Fibroblast of skin of right quadriceps (primary cell): ENCODE results near the gene GSC2.

Source experiments
- DNase-seq: peaks from one replicate; pipeline ENCODE4 v3.0.0-alpha.2; 2013

GSC2 gene

GRCh38 chr22:19149991-19150390 is at the start of gene GSC2:
Gene GSC2, minus strand, starts transcription at chr22:19150292. Its CDS starts 9 bp downstream, at chr22:19150283.
- no peak for DNase-seq

- DNase-seq, result no peak
Observed at GRCh38 chr22:19199479-19199878, 49.4 kb upstream of the GSC2 start.

- no peak for DNase-seq
Observed at GRCh38 chr22:19197997-19198865, 48.1 kb upstream of the GSC2 start.

- no peak for DNase-seq
Observed at GRCh38 chr22:19196841-19197612, 46.9 kb upstream of the GSC2 start.

- DNase-seq, result no peak
Observed at GRCh38 chr22:19195796-19196731, 46.0 kb upstream of the GSC2 start.

- DNase-seq, result no peak
Observed at GRCh38 chr22:19194766-19195536, 44.9 kb upstream of the GSC2 start.

GRCh38 chr22:19193879-19194278 is 43.8 kb upstream of the GSC2 start:
- no peak for DNase-seq

- no peak for DNase-seq
Observed at GRCh38 chr22:19187716-19188563, 37.8 kb upstream of the GSC2 start.

- DNase-seq, result no peak
Observed at GRCh38 chr22:19184276-19184997, 34.3 kb upstream of the GSC2 start.

- DNase-seq, result no peak
Observed at GRCh38 chr22:19183216-19183615, 33.1 kb upstream of the GSC2 start.

- DNase-seq, result no peak
Observed at GRCh38 chr22:19182472-19183157, 32.5 kb upstream of the GSC2 start.

- peak; percentile 23 for DNase-seq
Observed at GRCh38 chr22:19181786-19182471, 31.8 kb upstream of the GSC2 start.

GRCh38 chr22:19180740-19181410 is 30.8 kb upstream of the GSC2 start:
- DNase-seq, result no peak

GRCh38 chr22:19180234-19180633 is 30.1 kb upstream of the GSC2 start:
- DNase-seq, result no peak

GRCh38 chr22:19179497-19180048 is 29.5 kb upstream of the GSC2 start:
- peak; percentile 73 for DNase-seq

GRCh38 chr22:19178657-19179496 is 28.8 kb upstream of the GSC2 start, which contains the start of gene SLC25A1:
Gene SLC25A1, minus strand, starts transcription at chr22:19178736. Its CDS starts 63 bp downstream, at chr22:19178673.
- peak; percentile 88 for DNase-seq

- no peak for DNase-seq
Observed at GRCh38 chr22:19178065-19178656, 28.1 kb upstream of the GSC2 start.
